Activated CD8-positive, alpha-beta memory T cell treated with anti-CD3 and anti-CD28 coated beads, Interleukin-2, amount 50 U/mL, for 24 hours (primary cell): ENCODE measurements around the gene NDUFS6.

Experiments used
- DNase-seq: peaks from one replicate; pipeline ENCODE4 v3.0.0-alpha.2; 2020; ENCODE audit errors: extremely low read depth

NDUFS6 gene

GRCh38 chr5:1765141-1765879 lies 35.9 kb upstream of the NDUFS6 start:
- DNase-seq, result no peak

GRCh38 chr5:1765880-1766235 lies 35.3 kb upstream of the NDUFS6 start:
- no peak for DNase-seq

GRCh38 chr5:1767524-1768282 lies 33.5 kb upstream of the NDUFS6 start:
- no peak for DNase-seq

- no peak for DNase-seq
Observed at GRCh38 chr5:1768283-1769000, 32.8 kb upstream of the NDUFS6 start.

GRCh38 chr5:1769017-1769640 lies 32.1 kb upstream of the NDUFS6 start:
- no peak for DNase-seq

- no peak for DNase-seq
Observed at GRCh38 chr5:1769752-1770442, 31.3 kb upstream of the NDUFS6 start.

- no peak for DNase-seq
Observed at GRCh38 chr5:1770443-1770802, 30.8 kb upstream of the NDUFS6 start.

GRCh38 chr5:1771149-1772065 lies 29.8 kb upstream of the NDUFS6 start:
- DNase-seq, result no peak

- DNase-seq, result no peak
Observed at GRCh38 chr5:1772634-1773033, 28.6 kb upstream of the NDUFS6 start.

GRCh38 chr5:1776831-1777230 lies 24.4 kb upstream of the NDUFS6 start:
- no peak for DNase-seq

GRCh38 chr5:1777281-1778137 lies 23.7 kb upstream of the NDUFS6 start:
- DNase-seq, result no peak

GRCh38 chr5:1778138-1779020 lies 22.8 kb upstream of the NDUFS6 start:
- no peak for DNase-seq

- no peak for DNase-seq
Observed at GRCh38 chr5:1779021-1779680, 22.1 kb upstream of the NDUFS6 start.

- no peak for DNase-seq
Observed at GRCh38 chr5:1779782-1780613, 21.2 kb upstream of the NDUFS6 start.

GRCh38 chr5:1780614-1780930 lies 20.6 kb upstream of the NDUFS6 start:
- DNase-seq, result no peak

GRCh38 chr5:1781107-1781506 lies 20.1 kb upstream of the NDUFS6 start:
- DNase-seq, result no peak

GRCh38 chr5:1781726-1782384 lies 19.4 kb upstream of the NDUFS6 start:
- no peak for DNase-seq
